A549 (cell line): ENCODE results near the gene SALL2. TPM values are rescaled to one million over a fixed set of nuclear protein-coding genes. Genes with fewer than 3 reads are reported as not detected.

Experiments
- ATAC-seq, 2 experiments: fragments of 200-7000 bp in 1 of 2; fragments of >200 bp in 1 of 2; cut with Nextera tagmentation in 1 of 2; cut with Tn5 transposase in 1 of 2; 3 replicates each; pipeline versions ENCODE4 v1.8.0 to v1.9.1; 2018 to 2020; ENCODE audit warnings: mild to moderate bottlenecking in 1 of 2, moderate library complexity in 1 of 2
- CTCF ChIA-PET: fragments of 300-600 bp; sonication (Branson Sonifier 250); formaldehyde crosslinking; extraction: SDS; loops from one replicate; lab custom pipeline; 2021; ENCODE audit warnings: antibody characterized with exemption, inconsistent platforms; lab: Yijun Ruan, JAX
- POLR2A ChIA-PET: fragments of 350-600 bp; formaldehyde crosslinking; extraction: SDS; loops from one replicate; lab custom pipeline; 2021; ENCODE audit warnings: antibody characterized with exemption, inconsistent platforms; lab: Yijun Ruan, JAX
- DNase-seq, 2 experiments: peaks; one replicate each; pipeline versions ENCODE4 v3.0.0 to v3.0.0-alpha.2; 2011 to 2016; ENCODE audit warnings: low read depth in 1 of 2, low spot score in 1 of 2
- FAIRE-seq: peaks from 2 replicates; lab custom pipeline; 2011; peaks lifted over from hg19 to GRCh38; lab: Jason Lieb, UNC
- H3K27ac ChIP-seq, 2 experiments: fragments of >200 bp; sonication (Bioruptor Twin); formaldehyde crosslinking; 3 replicates each; pipeline ENCODE4 v1.5.1; 2016 to 2017
- H3K4me1 ChIP-seq: fragments of >200 bp; sonication (Bioruptor Twin); formaldehyde crosslinking; 3 replicates; pipeline ENCODE4 v1.6.1; 2016
- H3K4me2 ChIP-seq: fragments of >200 bp; sonication (Bioruptor Twin); formaldehyde crosslinking; 3 replicates; pipeline ENCODE4 v1.6.1; 2016
- H3K4me3 ChIP-seq: fragments of >200 bp; sonication (Bioruptor Twin); formaldehyde crosslinking; 3 replicates; pipeline ENCODE4 v1.5.1; 2016
- H3K9me3 ChIP-seq: fragments of >200 bp; sonication (Bioruptor Twin); formaldehyde crosslinking; 3 replicates; pipeline ENCODE4 v1.6.1; 2016
- CBX8 ChIP-seq: fragments of 200-600 bp; sonication (generic); IDR thresholded peaks from 2 replicates; pipeline ENCODE4 v1.6.1; 2016
- EHF ChIP-seq: fragments of 250-450 bp; sonication (Bioruptor Pico); IDR thresholded peaks from 2 replicates; pipeline ENCODE4 v1.5.0; 2020; ENCODE audit warnings: mild to moderate bottlenecking
- ESRRA ChIP-seq: fragments of 150-350 bp; IDR thresholded peaks from 2 replicates; pipeline ENCODE4 v1.6.1; 2014; ENCODE audit warnings: mild to moderate bottlenecking, low read length, borderline replicate concordance
- FOSB ChIP-seq: fragments of 250-450 bp; sonication (Bioruptor Pico); IDR thresholded peaks from 2 replicates; pipeline ENCODE4 v1.5.0; 2020; ENCODE audit warnings: mild to moderate bottlenecking, moderate library complexity
- HDAC2 ChIP-seq: fragments of 200-600 bp; sonication (generic); IDR thresholded peaks from 2 replicates; pipeline ENCODE4 v1.6.1; 2016
- HEYL ChIP-seq: fragments of 250-450 bp; sonication (Bioruptor Pico); IDR thresholded peaks from 2 replicates; pipeline ENCODE4 v1.8.0; 2021; ENCODE audit warnings: mild to moderate bottlenecking, moderate library complexity
- HOXA7 ChIP-seq: fragments of 250-450 bp; sonication (Bioruptor Pico); IDR thresholded peaks from 2 replicates; pipeline ENCODE4 v1.5.0; 2020; ENCODE audit warnings: mild to moderate bottlenecking, moderate library complexity
- HOXB13 ChIP-seq: fragments of 250-450 bp; sonication (Bioruptor Pico); IDR thresholded peaks from 2 replicates; pipeline ENCODE4 v1.5.0; 2020; ENCODE audit warnings: low read depth, mild to moderate bottlenecking, moderate library complexity
- JUNB ChIP-seq: fragments of >200 bp; sonication (Bioruptor Twin); formaldehyde crosslinking; IDR thresholded peaks from 2 replicates; pipeline ENCODE4 v1.6.1; 2016
- KDM1A ChIP-seq: fragments of 200-600 bp; sonication (generic); IDR thresholded peaks from 2 replicates; pipeline ENCODE4 v1.6.1; 2016; ENCODE audit warnings: low read depth, mild to moderate bottlenecking
- NFE2L2 ChIP-seq: fragments of 150-350 bp; conservative IDR thresholded peaks from 2 replicates; pipeline ENCODE4 v1.6.1; 2014; ENCODE audit warnings: low read length
- NR3C1 ChIP-seq: fragments of >200 bp; sonication (Bioruptor Twin); formaldehyde crosslinking; IDR thresholded peaks from 3 replicates; pipeline ENCODE4 v1.6.1; 2017
- POLR2A ChIP-seq: IDR thresholded peaks from 2 replicates; pipeline ENCODE4 v1.6.1; 2012; ENCODE audit warnings: mild to moderate bottlenecking, low read length
- RCOR1 ChIP-seq: fragments of 150-350 bp; IDR thresholded peaks from 2 replicates; pipeline ENCODE4 v1.6.1; 2014; ENCODE audit warnings: antibody characterized with exemption, low read length, low read depth
- SREBF2 ChIP-seq: fragments of 450-650 bp; IDR thresholded peaks from 2 replicates; pipeline ENCODE4 v1.6.1; 2014; ENCODE audit warnings: mild to moderate bottlenecking, moderate library complexity
- TFCP2L1 ChIP-seq: fragments of 250-450 bp; sonication (Bioruptor Pico); IDR thresholded peaks from 2 replicates; pipeline ENCODE4 v1.5.0; 2021; ENCODE audit warnings: mild to moderate bottlenecking
- ZFP36 ChIP-seq: fragments of 450-650 bp; IDR thresholded peaks from 2 replicates; pipeline ENCODE4 v1.6.1; 2014; ENCODE audit warnings: borderline replicate concordance; ENCODE audit not compliant: partially characterized antibody
- WGBS: methylation state at CpG from one replicate; pipeline ENCODE4 v1.1.6; 2017; ENCODE audit errors: missing lambda C conversion rate; 5-methylcytosine and 5-hydroxymethylcytosine counted together
- polyA plus RNA-seq, 4 experiments: library from polyadenylated mRNA; depleted of rRNA in 3 of 4; stranded (reverse); fragments of >200 nt; fragmentation: RNase III in 1 of 4; extraction: RNeasy Plus Mini Kit Qiagen cat#74134 plus additional on column Dnase treatment in 1 of 4; gene quantifications; 2 replicates in 3 of 4; 3 replicates in 1 of 4; pipeline ENCODE4 v1.2.3, GENCODE V29; 2011 to 2017
- TF ChIP-seq, protein P1 (sequence below): IDR thresholded peaks from 2 replicates; pipeline ENCODE4 v1.6.1; 2012
- TF ChIP-seq, protein P2 (sequence below): fragments of 450-650 bp; IDR thresholded peaks from 2 replicates; pipeline ENCODE4 v1.6.1; 2014; ENCODE audit warnings: antibody characterized with exemption
- TF ChIP-seq, protein P3 (sequence below): fragments of >200 bp; sonication (Bioruptor Twin); formaldehyde crosslinking; IDR thresholded peaks from 3 replicates; pipeline ENCODE4 v1.5.1; 2016
- TF ChIP-seq, protein P4 (sequence below): fragments of 250-450 bp; sonication (Bioruptor Pico); IDR thresholded peaks from 2 replicates; pipeline ENCODE4 v1.5.0; 2021; ENCODE audit warnings: mild to moderate bottlenecking, moderate library complexity, borderline replicate concordance
- TF ChIP-seq, protein P5 (sequence below): fragments of 150-350 bp; IDR thresholded peaks from 2 replicates; pipeline ENCODE4 v1.6.1; 2014; ENCODE audit warnings: low read depth, mild to moderate bottlenecking, low read length

SALL2 gene
- polyA plus RNA-seq, 2 of the 4 experiments (the other 2 are of a cell fraction) = 2.8 to 3.5 TPM

DNA sequence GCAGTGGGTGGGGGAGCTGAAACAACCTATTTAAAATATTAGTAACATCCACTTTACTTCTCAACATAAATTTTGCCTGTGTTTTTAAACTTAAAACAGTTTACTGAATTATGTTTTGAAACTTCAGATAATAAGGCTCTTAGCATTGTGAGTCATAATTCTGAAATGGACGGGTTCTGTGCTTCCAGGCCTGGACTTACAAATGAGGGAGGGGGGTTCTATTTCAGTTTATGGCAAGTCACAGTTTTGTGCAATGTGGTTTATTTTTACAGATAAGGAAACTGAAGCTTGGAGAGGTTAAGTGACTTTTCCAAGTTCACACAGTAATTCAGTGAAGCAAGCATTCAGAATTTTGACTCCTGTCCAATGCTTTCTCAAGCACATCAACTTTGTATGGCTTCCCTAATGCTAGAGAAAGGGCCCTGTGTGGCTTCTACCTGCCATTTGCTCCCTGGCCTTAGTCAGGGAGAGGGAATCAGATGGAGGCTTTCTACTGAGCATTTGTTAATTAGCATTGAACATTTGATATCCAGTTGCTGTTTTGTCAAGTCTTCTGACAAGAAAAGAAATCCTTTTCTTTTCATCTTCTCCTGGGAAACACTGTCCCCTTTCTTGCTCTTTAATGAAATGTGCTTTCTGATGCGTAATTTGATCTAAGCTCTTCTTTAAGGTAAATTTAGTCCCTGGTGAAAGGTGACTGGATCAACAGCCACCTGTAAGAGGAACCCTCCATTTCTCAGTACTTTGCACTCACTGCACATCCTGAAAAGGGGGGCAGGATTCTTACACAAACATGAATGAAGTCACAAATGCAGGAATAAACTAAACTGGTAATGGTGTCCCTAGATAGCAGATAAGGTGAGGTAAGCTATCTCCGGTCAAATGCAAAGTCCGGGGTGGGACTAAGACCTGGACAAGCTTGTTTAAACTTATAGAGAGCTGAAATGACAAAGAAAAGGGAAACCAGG lies 2.5 kb upstream of the SALL2 start:
- WGBS = 70% methylated on average over 4 of the region's 4 CpGs
- DNase-seq (no peak), ATAC-seq (no peak), FAIRE-seq (no peak)
- Histone ChIP-seq H3K9me3 (no peaks in the 10 kb centered on the region), H3K27ac (no peak overlapping the region), H3K4me1 (0 out of 3 replicates have a peak, but pooled peaks cover 3% of the 10 kb centered on the region), H3K4me2 (no peak overlapping the region), H3K4me3 (no peak overlapping the region)
- ChIA-PET CTCF (interaction anchor here (0.6 to 3.2 kb wide), 4 partner anchors 13 to 30 kb away, joined by 4 to 14 read pairs (median 8); no protein-coding TSS in a partner anchor), POLR2A (interaction anchor here (1.3 kb wide), 1 partner anchor 18 kb away, joined by 3 read pairs; the partner anchor contains the start of gene METTL3)
- TF ChIP-seq, protein P1, sequence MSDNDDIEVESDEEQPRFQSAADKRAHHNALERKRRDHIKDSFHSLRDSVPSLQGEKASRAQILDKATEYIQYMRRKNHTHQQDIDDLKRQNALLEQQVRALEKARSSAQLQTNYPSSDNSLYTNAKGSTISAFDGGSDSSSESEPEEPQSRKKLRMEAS = no peak
- no peak for TF ChIP-seq CBX8
- TF ChIP-seq FOSB (CRISPR knock-in tag) = no peak
- TF ChIP-seq EHF (CRISPR knock-in tag) = no peak

DNA sequence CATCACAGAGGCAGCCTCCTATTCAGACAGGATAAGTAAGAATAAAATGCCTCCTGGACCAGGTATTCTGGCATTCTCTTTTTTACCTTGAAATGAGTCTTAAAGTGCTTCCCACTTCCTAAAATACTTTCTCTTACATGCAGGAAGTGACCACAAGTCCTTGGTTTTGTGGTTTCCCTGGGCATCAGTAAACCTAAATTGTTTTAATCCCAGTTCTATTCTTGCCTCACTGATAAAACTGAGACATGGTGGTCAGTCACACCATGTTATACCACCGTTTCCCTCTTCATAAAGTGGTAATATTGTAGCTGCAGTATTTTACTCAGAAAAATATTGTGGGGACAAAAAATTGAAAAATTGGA lies 1.2 kb upstream of the SALL2 start:
- no peak for ATAC-seq
- H3K4me2 ChIP-seq = no peak overlapping the region
- no peak overlapping the region for H3K4me3 ChIP-seq
- no peak for FAIRE-seq
- 67% methylated on average over 1 of the region's 1 CpG for WGBS
- H3K9me3 ChIP-seq = no peaks in the 10 kb centered on the region
- H3K27ac ChIP-seq = no peak overlapping the region
- ChIA-PET POLR2A (no interaction called here), CTCF (interaction anchor here (0.6 to 3.2 kb wide), 7 partner anchors 11 to 1824 kb away, joined by 3 to 14 read pairs (median 3); partner anchors contain the start of gene METTL3)
- 0 out of 3 replicates have a peak, but pooled peaks cover 3% of the 10 kb centered on the region for H3K4me1 ChIP-seq
- DNase-seq = no peak
- TF ChIP-seq NR3C1 (no peak), HOXA7 (no peak), ESRRA (no peak), SREBF2 (no peak), RCOR1 (no peak), HDAC2 (no peak), KDM1A (no peak), POLR2A (no peak)
- TF ChIP-seq, protein P2, sequence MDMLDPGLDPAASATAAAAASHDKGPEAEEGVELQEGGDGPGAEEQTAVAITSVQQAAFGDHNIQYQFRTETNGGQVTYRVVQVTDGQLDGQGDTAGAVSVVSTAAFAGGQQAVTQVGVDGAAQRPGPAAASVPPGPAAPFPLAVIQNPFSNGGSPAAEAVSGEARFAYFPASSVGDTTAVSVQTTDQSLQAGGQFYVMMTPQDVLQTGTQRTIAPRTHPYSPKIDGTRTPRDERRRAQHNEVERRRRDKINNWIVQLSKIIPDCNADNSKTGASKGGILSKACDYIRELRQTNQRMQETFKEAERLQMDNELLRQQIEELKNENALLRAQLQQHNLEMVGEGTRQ = no peak
- TF ChIP-seq, protein P3, sequence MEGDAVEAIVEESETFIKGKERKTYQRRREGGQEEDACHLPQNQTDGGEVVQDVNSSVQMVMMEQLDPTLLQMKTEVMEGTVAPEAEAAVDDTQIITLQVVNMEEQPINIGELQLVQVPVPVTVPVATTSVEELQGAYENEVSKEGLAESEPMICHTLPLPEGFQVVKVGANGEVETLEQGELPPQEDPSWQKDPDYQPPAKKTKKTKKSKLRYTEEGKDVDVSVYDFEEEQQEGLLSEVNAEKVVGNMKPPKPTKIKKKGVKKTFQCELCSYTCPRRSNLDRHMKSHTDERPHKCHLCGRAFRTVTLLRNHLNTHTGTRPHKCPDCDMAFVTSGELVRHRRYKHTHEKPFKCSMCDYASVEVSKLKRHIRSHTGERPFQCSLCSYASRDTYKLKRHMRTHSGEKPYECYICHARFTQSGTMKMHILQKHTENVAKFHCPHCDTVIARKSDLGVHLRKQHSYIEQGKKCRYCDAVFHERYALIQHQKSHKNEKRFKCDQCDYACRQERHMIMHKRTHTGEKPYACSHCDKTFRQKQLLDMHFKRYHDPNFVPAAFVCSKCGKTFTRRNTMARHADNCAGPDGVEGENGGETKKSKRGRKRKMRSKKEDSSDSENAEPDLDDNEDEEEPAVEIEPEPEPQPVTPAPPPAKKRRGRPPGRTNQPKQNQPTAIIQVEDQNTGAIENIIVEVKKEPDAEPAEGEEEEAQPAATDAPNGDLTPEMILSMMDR = no peak

DNA sequence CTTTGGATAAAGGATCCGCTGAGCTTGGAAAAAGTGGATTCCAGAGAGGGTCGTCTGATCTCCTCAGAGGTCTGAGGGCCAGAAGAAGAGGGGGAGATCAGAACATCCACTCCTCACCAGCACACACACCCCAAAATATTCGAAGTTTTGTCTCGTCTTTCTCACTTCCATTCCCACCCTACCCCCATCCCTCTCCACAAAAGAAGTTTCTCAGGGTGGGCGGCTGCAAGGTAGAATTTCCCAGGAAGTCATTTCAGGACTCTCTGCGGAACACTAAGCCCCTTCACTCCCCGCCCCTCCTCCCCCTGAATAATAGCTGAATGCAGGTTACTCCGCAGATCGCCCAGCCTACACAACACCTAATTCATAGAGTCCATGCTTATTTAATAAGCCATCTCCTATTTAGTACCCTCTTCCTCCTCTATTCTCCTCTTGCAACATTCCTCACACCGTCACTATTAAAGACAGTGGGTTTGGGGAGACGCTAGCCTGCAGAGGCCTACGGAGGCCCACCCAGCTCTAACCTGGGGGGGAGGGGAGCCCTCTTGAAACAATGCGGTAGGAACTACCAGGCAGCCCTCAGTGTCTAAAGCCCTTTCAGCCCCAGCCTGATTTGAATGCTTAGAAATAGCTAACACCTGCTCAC lies 649 bp upstream of the SALL2 start:
- no peak for FAIRE-seq

More for the DNA sequence above, 649 bp upstream of the SALL2 start:
- ChIA-PET POLR2A (interaction anchor here (0.9 to 6.5 kb wide), 3 partner anchors 12 to 50 kb away, joined by 3 to 43 read pairs (median 4); partner anchors contain the start of genes METTL3 and RAB2B), CTCF (interaction anchor here (1.1 to 3.2 kb wide), 5 partner anchors 11 to 32 kb away, joined by 3 to 14 read pairs (median 5); partner anchors contain the start of gene METTL3)
- Histone ChIP-seq H3K4me2 (peak overlapping the region; percentile 79), H3K4me1 (0 out of 3 replicates have a peak, but pooled peaks cover 3% of the 10 kb centered on the region), H3K9me3 (no peaks in the 10 kb centered on the region), H3K4me3 (peak overlapping the region; percentile 52), H3K27ac (peak overlapping the region; percentile 60 to 88; a peak in 5 of 6 replicates)
- TF ChIP-seq HEYL (CRISPR knock-in tag) = no peak
- no peak for TF ChIP-seq JUNB
- TF ChIP-seq ESRRA = no peak
- TF ChIP-seq RCOR1 = no peak
- TF ChIP-seq TFCP2L1 (CRISPR knock-in tag) = no peak
- no peak for TF ChIP-seq NR3C1
- no peak for TF ChIP-seq HOXB13 (CRISPR knock-in tag)
- TF ChIP-seq, protein P4, sequence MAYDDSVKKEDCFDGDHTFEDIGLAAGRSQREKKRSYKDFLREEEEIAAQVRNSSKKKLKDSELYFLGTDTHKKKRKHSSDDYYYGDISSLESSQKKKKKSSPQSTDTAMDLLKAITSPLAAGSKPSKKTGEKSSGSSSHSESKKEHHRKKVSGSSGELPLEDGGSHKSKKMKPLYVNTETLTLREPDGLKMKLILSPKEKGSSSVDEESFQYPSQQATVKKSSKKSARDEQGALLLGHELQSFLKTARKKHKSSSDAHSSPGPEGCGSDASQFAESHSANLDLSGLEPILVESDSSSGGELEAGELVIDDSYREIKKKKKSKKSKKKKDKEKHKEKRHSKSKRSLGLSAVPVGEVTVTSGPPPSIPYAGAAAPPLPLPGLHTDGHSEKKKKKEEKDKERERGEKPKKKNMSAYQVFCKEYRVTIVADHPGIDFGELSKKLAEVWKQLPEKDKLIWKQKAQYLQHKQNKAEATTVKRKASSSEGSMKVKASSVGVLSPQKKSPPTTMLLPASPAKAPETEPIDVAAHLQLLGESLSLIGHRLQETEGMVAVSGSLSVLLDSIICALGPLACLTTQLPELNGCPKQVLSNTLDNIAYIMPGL (CRISPR knock-in tag) = no peak
- TF ChIP-seq NFE2L2 = no peak
- no peak for TF ChIP-seq ZFP36
- TF ChIP-seq, protein P5, sequence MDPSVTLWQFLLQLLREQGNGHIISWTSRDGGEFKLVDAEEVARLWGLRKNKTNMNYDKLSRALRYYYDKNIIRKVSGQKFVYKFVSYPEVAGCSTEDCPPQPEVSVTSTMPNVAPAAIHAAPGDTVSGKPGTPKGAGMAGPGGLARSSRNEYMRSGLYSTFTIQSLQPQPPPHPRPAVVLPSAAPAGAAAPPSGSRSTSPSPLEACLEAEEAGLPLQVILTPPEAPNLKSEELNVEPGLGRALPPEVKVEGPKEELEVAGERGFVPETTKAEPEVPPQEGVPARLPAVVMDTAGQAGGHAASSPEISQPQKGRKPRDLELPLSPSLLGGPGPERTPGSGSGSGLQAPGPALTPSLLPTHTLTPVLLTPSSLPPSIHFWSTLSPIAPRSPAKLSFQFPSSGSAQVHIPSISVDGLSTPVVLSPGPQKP = no peak
- TF ChIP-seq, protein P1 = no peak
- DNase-seq (no peak), ATAC-seq (no peak)
- WGBS = 80% methylated on average over 13 of the region's 13 CpGs
